ENCODE measurements around the gene RARS2.

GRCh38 chr6:87555506-87555905, 34.3 kb downstream of the RARS2 start:
- TF ChIP-seq CTCF (IDR thresholded peaks at IDR 0.05; ENCODE audit: low read depth, low read length) (no peak), MAX (IDR thresholded peaks at IDR 0.05; ENCODE audit: low read depth, low read length) (no peak), POLR2A (IDR thresholded peaks at IDR 0.05; ENCODE audit: extremely low read depth, insufficient read length) (no peak)

Data from NB4 (cell line).